Neural cell (in vitro differentiated cells): ENCODE results near the gene NPW. TPM values are rescaled to one million over a fixed set of nuclear protein-coding genes. Genes with fewer than 3 reads are reported as not detected.

Experiments
- H2AFZ ChIP-seq: fragments of 200-600, 300-800 bp; sonication (generic), shearing (Covaris generic); 2 replicates; pipeline ENCODE4 v1.6.0; 2014; ENCODE audit warnings: low read depth, mild to moderate bottlenecking, antibody characterized with exemption, low read length, moderate library complexity
- H3F3A ChIP-seq: fragments of 200-600 bp; shearing (Covaris generic); 2 replicates; pipeline ENCODE4 v1.6.1; 2016; ENCODE audit warnings: mild to moderate bottlenecking, moderate library complexity, mixed read lengths, antibody characterized with exemption, low read length; ENCODE audit not compliant: insufficient read depth, poor library complexity, severe bottlenecking
- H3K27ac ChIP-seq: fragments of 200-600, 300-800 bp; sonication (generic), shearing (Covaris generic); 2 replicates; pipeline ENCODE4 v1.5.1; 2014; ENCODE audit warnings: mild to moderate bottlenecking, low read length, moderate library complexity
- H3K27me3 ChIP-seq: fragments of 300-800, 200-600 bp; sonication (generic), shearing (Covaris generic); 2 replicates; pipeline ENCODE4 v1.6.0; 2014; ENCODE audit warnings: mild to moderate bottlenecking, low read depth, low read length, moderate library complexity; ENCODE audit not compliant: insufficient read depth
- H3K36me3 ChIP-seq: fragments of 300-800, 200-600 bp; sonication (generic), shearing (Covaris generic); 2 replicates; pipeline ENCODE4 v1.5.1; 2014; ENCODE audit warnings: mild to moderate bottlenecking, antibody characterized with exemption, low read length, moderate library complexity; ENCODE audit not compliant: insufficient read depth
- H3K4me2 ChIP-seq: fragments of 300-800, 200-600 bp; sonication (generic), shearing (Covaris generic); 2 replicates; pipeline ENCODE4 v1.6.0; 2014; ENCODE audit warnings: mild to moderate bottlenecking, low read length
- H3K4me3 ChIP-seq: fragments of 300-800, 200-600 bp; sonication (generic), shearing (Covaris generic); 2 replicates; pipeline ENCODE4 v1.5.1; 2014; ENCODE audit warnings: mild to moderate bottlenecking, low read length, moderate library complexity
- H3K79me2 ChIP-seq: fragments of 200-600 bp; shearing (Covaris generic); replicated peaks from 2 replicates; pipeline ENCODE4 v1.6.0; 2014; ENCODE audit warnings: mild to moderate bottlenecking, low read length, moderate library complexity; ENCODE audit not compliant: insufficient read depth
- H3K9ac ChIP-seq: fragments of 300-800, 200-600 bp; sonication (generic), shearing (Covaris generic); 2 replicates; pipeline ENCODE4 v1.6.1; 2016; ENCODE audit warnings: mild to moderate bottlenecking, low read length, mixed read lengths
- H3K9me2 ChIP-seq: fragments of 200-600 bp; shearing (Covaris generic); 2 replicates; pipeline ENCODE4 v1.6.1; 2016; ENCODE audit warnings: mild to moderate bottlenecking, low read length, mixed read lengths; ENCODE audit not compliant: insufficient read depth
- H3K9me3 ChIP-seq: fragments of 200-600, 300-800 bp; sonication (generic), shearing (Covaris generic); 2 replicates; pipeline ENCODE4 v1.6.1; 2016; ENCODE audit warnings: mild to moderate bottlenecking, mixed run types, low read length, moderate library complexity, mixed read lengths
- H4K20me1 ChIP-seq: fragments of 200-600 bp; shearing (Covaris generic); 2 replicates; pipeline ENCODE4 v1.6.1; 2016; ENCODE audit warnings: mild to moderate bottlenecking, mixed run types; ENCODE audit not compliant: insufficient read depth
- EP300 ChIP-seq: fragments of 450-650 bp; conservative IDR thresholded peaks from 2 replicates; pipeline ENCODE4 v1.6.1; 2014; ENCODE audit warnings: antibody characterized with exemption, mild to moderate bottlenecking, moderate library complexity; ENCODE audit not compliant: poor library complexity, severe bottlenecking
- EZH2 ChIP-seq: fragments of 200-600, 300-800 bp; shearing (Covaris generic), sonication (generic); IDR thresholded peaks from 2 replicates; pipeline ENCODE4 v1.6.1; 2014; ENCODE audit warnings: antibody characterized with exemption, low read length, borderline replicate concordance, mild to moderate bottlenecking; ENCODE audit not compliant: insufficient read depth, poor library complexity, severe bottlenecking
- MXI1 ChIP-seq: fragments of 450-650 bp; conservative IDR thresholded peaks from 2 replicates; pipeline ENCODE4 v1.6.1; 2014; ENCODE audit warnings: antibody characterized with exemption, mild to moderate bottlenecking; ENCODE audit not compliant: poor library complexity, severe bottlenecking
- POLR2AphosphoS5 ChIP-seq: IDR thresholded peaks from 2 replicates; pipeline ENCODE4 v1.6.1; 2012
- RAD21 ChIP-seq: fragments of 450-650 bp; conservative IDR thresholded peaks from 2 replicates; pipeline ENCODE4 v1.6.1; 2014; ENCODE audit warnings: antibody characterized with exemption, mild to moderate bottlenecking, moderate library complexity
- SMC3 ChIP-seq: fragments of 450-650 bp; conservative IDR thresholded peaks from 2 replicates; pipeline ENCODE4 v1.6.1; 2014; ENCODE audit warnings: antibody characterized with exemption, mild to moderate bottlenecking, moderate library complexity; ENCODE audit not compliant: poor library complexity
- TAF1 ChIP-seq: IDR thresholded peaks from 2 replicates; pipeline ENCODE4 v1.6.1; 2012; ENCODE audit warnings: low read depth
- polyA plus RNA-seq: library from polyadenylated mRNA; depleted of rRNA; stranded (reverse); fragments of >200 nt; gene quantifications from 2 replicates; pipeline ENCODE4 v1.2.3, GENCODE V29; 2014
- TF ChIP-seq, protein P1 (sequence below): fragments of 450-650 bp; IDR thresholded peaks from 2 replicates; pipeline ENCODE4 v1.5.1; 2014; ENCODE audit warnings: antibody characterized with exemption, mild to moderate bottlenecking, moderate library complexity; ENCODE audit not compliant: poor library complexity, severe bottlenecking
- TF ChIP-seq, protein P2 (sequence below): IDR thresholded peaks from 2 replicates; pipeline ENCODE4 v1.6.1; 2012; ENCODE audit warnings: borderline replicate concordance

NPW gene
- polyA plus RNA-seq, 1 donor from 2014 or later = not detected

DNA sequence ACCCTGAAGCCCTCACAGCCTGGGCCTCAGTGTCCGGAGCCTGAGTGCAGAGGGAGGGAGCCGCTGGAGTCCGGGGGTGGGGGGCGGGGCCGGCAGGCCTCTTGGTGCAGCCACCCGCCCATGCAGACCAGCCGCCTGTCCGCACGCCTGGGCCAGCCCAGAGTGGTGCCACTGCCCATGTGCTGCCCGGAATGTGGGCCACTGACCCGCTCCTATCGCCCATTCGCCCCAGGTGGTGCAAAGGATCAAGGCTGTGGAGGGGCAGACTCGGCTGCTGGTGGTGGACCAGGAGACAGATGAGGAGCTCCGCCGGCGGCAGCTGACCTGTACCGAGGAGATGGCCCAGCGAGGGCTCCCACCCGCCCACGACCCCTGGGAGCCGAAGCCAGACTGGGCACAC lies 9.8 kb downstream of the NPW start:
- H3K9me2 ChIP-seq = no peaks in the 10 kb centered on the region
- H3K27ac ChIP-seq = no peak overlapping the region
- no peak overlapping the region for H3K9ac ChIP-seq
- no peaks in the 10 kb centered on the region for H4K20me1 ChIP-seq
- no peaks in the 10 kb centered on the region for H3K79me2 ChIP-seq
- H3K4me3 ChIP-seq = no peak overlapping the region
- no peaks in the 10 kb centered on the region for H3K9me3 ChIP-seq
- no peak overlapping the region for H3K4me2 ChIP-seq
- TF ChIP-seq RAD21 (no peak), POLR2AphosphoS5 (no peak), TAF1 (no peak), MXI1 (no peak)
- H2AFZ ChIP-seq = no peak overlapping the region
- H3F3A ChIP-seq = no peaks in the 10 kb centered on the region
- peaks cover 24% of the 10 kb centered on the region for H3K27me3 ChIP-seq
- H3K36me3 ChIP-seq = no peaks in the 10 kb centered on the region

DNA sequence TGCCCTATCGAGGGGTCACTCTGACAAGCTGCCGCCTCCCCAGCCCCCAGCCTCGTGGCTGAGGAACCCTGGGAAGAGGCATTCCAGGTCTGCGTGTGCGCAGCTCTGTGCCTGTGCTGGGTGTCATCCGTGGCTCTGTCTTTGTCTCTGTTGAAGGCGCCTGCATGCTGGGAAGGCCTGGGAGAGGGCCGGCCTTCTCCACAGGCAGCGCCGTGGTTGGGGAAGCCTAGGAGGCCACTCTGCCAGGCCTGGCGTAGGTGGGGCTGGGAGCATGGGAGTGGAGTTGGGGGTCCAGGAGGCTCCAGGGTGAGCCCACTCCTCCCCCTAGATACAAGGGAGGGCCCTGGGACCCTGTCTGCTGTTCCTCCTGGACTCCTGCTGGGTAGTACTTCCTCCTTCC lies 10.5 kb downstream of the NPW start:
- no peak overlapping the region for H3K9ac ChIP-seq
- TF ChIP-seq TAF1 (no peak), POLR2AphosphoS5 (no peak)
- H3K79me2 ChIP-seq = no peaks in the 10 kb centered on the region
- no peaks in the 10 kb centered on the region for H3K36me3 ChIP-seq
- no peaks in the 10 kb centered on the region for H3K9me3 ChIP-seq
- no peak overlapping the region for H2AFZ ChIP-seq
- H3F3A ChIP-seq = no peaks in the 10 kb centered on the region
- H4K20me1 ChIP-seq = no peaks in the 10 kb centered on the region
- no peaks in the 10 kb centered on the region for H3K9me2 ChIP-seq
- H3K4me3 ChIP-seq = no peak overlapping the region
- H3K27me3 ChIP-seq = peaks cover 24% of the 10 kb centered on the region
- H3K4me2 ChIP-seq = no peak overlapping the region
- no peak overlapping the region for H3K27ac ChIP-seq

DNA sequence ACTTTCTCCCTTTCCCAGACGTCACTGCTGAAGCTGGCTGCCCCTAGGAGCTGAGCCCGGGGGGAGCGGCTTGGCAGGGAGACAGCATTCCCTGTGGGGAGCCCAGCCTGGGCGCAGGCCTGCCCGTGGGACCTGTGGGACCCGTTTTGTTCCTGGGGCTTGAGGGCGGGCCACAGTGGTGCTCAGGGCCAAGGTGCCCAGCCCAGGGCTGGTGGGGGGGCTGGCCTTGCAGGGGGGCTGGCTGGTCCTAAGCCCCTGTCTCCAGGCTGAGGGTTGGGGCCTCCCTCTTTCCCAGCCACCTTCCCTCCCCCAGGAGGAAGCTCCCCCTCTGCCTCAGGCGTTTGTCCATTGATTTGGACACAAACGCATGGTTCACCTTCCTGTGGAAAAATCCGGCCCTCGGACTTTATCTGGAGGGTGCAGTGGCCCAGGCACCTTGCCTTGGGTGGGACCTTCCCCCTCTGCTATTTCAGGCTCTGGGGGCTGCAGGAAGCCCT lies 11.5 kb downstream of the NPW start:
- H3K79me2 ChIP-seq = no peaks in the 10 kb centered on the region
- TF ChIP-seq EP300 (no peak), POLR2AphosphoS5 (no peak), MXI1 (no peak), SMC3 (no peak), EZH2 (no peak), RAD21 (no peak), TAF1 (no peak)
- TF ChIP-seq, protein P1, sequence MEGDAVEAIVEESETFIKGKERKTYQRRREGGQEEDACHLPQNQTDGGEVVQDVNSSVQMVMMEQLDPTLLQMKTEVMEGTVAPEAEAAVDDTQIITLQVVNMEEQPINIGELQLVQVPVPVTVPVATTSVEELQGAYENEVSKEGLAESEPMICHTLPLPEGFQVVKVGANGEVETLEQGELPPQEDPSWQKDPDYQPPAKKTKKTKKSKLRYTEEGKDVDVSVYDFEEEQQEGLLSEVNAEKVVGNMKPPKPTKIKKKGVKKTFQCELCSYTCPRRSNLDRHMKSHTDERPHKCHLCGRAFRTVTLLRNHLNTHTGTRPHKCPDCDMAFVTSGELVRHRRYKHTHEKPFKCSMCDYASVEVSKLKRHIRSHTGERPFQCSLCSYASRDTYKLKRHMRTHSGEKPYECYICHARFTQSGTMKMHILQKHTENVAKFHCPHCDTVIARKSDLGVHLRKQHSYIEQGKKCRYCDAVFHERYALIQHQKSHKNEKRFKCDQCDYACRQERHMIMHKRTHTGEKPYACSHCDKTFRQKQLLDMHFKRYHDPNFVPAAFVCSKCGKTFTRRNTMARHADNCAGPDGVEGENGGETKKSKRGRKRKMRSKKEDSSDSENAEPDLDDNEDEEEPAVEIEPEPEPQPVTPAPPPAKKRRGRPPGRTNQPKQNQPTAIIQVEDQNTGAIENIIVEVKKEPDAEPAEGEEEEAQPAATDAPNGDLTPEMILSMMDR = no peak
- TF ChIP-seq, protein P2, sequence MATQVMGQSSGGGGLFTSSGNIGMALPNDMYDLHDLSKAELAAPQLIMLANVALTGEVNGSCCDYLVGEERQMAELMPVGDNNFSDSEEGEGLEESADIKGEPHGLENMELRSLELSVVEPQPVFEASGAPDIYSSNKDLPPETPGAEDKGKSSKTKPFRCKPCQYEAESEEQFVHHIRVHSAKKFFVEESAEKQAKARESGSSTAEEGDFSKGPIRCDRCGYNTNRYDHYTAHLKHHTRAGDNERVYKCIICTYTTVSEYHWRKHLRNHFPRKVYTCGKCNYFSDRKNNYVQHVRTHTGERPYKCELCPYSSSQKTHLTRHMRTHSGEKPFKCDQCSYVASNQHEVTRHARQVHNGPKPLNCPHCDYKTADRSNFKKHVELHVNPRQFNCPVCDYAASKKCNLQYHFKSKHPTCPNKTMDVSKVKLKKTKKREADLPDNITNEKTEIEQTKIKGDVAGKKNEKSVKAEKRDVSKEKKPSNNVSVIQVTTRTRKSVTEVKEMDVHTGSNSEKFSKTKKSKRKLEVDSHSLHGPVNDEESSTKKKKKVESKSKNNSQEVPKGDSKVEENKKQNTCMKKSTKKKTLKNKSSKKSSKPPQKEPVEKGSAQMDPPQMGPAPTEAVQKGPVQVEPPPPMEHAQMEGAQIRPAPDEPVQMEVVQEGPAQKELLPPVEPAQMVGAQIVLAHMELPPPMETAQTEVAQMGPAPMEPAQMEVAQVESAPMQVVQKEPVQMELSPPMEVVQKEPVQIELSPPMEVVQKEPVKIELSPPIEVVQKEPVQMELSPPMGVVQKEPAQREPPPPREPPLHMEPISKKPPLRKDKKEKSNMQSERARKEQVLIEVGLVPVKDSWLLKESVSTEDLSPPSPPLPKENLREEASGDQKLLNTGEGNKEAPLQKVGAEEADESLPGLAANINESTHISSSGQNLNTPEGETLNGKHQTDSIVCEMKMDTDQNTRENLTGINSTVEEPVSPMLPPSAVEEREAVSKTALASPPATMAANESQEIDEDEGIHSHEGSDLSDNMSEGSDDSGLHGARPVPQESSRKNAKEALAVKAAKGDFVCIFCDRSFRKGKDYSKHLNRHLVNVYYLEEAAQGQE = no peak
- H2AFZ ChIP-seq = no peak overlapping the region
- H3K4me2 ChIP-seq = no peak overlapping the region
- H4K20me1 ChIP-seq = no peaks in the 10 kb centered on the region
- H3K27me3 ChIP-seq = peaks cover 18% of the 10 kb centered on the region
- H3K9me2 ChIP-seq = no peaks in the 10 kb centered on the region
- no peak overlapping the region for H3K9ac ChIP-seq
- no peaks in the 10 kb centered on the region for H3K36me3 ChIP-seq
- H3K27ac ChIP-seq = no peak overlapping the region
- H3K4me3 ChIP-seq = no peak overlapping the region
- H3F3A ChIP-seq = no peaks in the 10 kb centered on the region
- no peaks in the 10 kb centered on the region for H3K9me3 ChIP-seq
